Kidney epithelial cell (primary cell): Measurements from ENCODE around the gene RACGAP1. TPM values are rescaled to one million over a fixed set of nuclear protein-coding genes. Genes with fewer than 3 reads are reported as not detected.

Experiments used
- DNase-seq: peaks from one replicate; pipeline ENCODE4 v3.0.0-alpha.2; 2010; ENCODE audit warnings: low read depth
- H3K27me3 ChIP-seq: 2 replicates; pipeline ENCODE4 v1.6.0; 2011; ENCODE audit warnings: low read length; ENCODE audit not compliant: control insufficient read depth, insufficient read depth
- H3K36me3 ChIP-seq: 2 replicates; pipeline ENCODE4 v1.5.1; 2011; ENCODE audit warnings: low read length; ENCODE audit not compliant: control insufficient read depth, insufficient read depth
- H3K4me3 ChIP-seq: 2 replicates; pipeline ENCODE4 v1.5.1; 2011; ENCODE audit warnings: low read depth, mild to moderate bottlenecking, control low read depth, low read length
- CTCF ChIP-seq: IDR thresholded peaks from 2 replicates; pipeline ENCODE4 v1.5.1; 2011; ENCODE audit warnings: mild to moderate bottlenecking, moderate library complexity, low read length, control low read depth, inconsistent platforms; ENCODE audit not compliant: insufficient read depth, poor library complexity, severe bottlenecking
- total RNA-seq: library from RNA; depleted of rRNA; stranded (reverse); fragments of >200 nt; gene quantifications from 2 replicates; pipeline ENCODE4 v1.2.3, GENCODE V29; 2015

The RACGAP1 gene
- total RNA-seq, 1 donor from 2014 or later = 12.1 TPM

- TF ChIP-seq CTCF = no peak
- Histone ChIP-seq H3K36me3 (no peaks in the 10 kb centered on the region), H3K27me3 (peaks cover 15% of the 10 kb centered on the region), H3K4me3 (no peak overlapping the region)
- DNase-seq = no peak
Observed at GRCh38 chr12:49974677-49975317, 50.5 kb downstream of the RACGAP1 start.

- H3K27me3 ChIP-seq = peaks cover 18% of the 10 kb centered on the region
- no peak overlapping the region for H3K4me3 ChIP-seq
- DNase-seq = no peak
- H3K36me3 ChIP-seq = no peaks in the 10 kb centered on the region
- TF ChIP-seq CTCF = peak; percentile 75
Observed at GRCh38 chr12:49974231-49974675, 51.0 kb downstream of the RACGAP1 start.

GRCh38 chr12:49973361-49973830 is 51.9 kb downstream of the RACGAP1 start:
- no peaks in the 10 kb centered on the region for H3K36me3 ChIP-seq
- no peak for TF ChIP-seq CTCF
- no peak overlapping the region for H3K4me3 ChIP-seq
- peaks cover 25% of the 10 kb centered on the region for H3K27me3 ChIP-seq
- no peak for DNase-seq

- H3K4me3 ChIP-seq = no peak within 1 kb of the TSS
- no peak for TF ChIP-seq CTCF
- no peaks in the 10 kb centered on the region for H3K36me3 ChIP-seq
- peaks cover 29% of the 10 kb centered on the region for H3K27me3 ChIP-seq
- DNase-seq = no peak
Observed at GRCh38 chr12:49972641-49973360, 52.5 kb downstream of the RACGAP1 start, which contains the start of gene AQP6. AQP6 (plus strand) TSS chr12:49972947; CDS start chr12:49973174, 227 bp downstream.

DNA sequence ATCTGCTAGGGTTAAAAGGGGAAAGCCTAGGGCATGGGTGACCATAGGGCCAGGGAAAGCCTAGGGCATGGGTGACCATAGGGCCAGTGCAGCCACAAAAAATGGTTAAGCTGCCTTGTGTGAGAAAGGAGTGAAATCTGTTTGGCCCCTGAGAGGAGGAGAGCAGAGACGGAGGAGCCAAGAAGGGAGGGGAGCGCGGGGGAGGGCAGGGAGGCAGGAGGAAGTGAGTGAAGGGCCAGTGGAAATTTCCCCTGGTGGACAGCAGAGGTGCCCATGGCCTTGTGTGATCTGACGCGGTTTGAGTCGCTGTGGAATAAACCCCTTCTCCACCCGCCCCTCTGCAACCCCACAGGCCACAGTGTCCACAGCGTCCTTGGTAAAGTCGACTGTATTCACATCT is 53.2 kb downstream of the RACGAP1 start:
- TF ChIP-seq CTCF = no peak
- H3K4me3 ChIP-seq = no peak overlapping the region
- H3K27me3 ChIP-seq = peaks cover 31% of the 10 kb centered on the region
- H3K36me3 ChIP-seq = no peaks in the 10 kb centered on the region
- DNase-seq = no peak
